Gastrocnemius medialis (tissue), 4 donors: ENCODE results near the gene ASB13.

ENCODE experiments used
- CTCF ChIP-seq, 5 experiments: fragments of 450-650 bp in 3 of 5; fragments of 200-600 bp in 2 of 5; sonication (generic) in 2 of 5; IDR thresholded peaks in 4 of 5; conservative IDR thresholded peaks in 1 of 5; 1 replicate in 4 of 5; 2 replicates in 1 of 5; pipeline ENCODE4 v1.5.1; 2016 to 2019; ENCODE audit warnings: antibody characterized with exemption in 5 of 5, mild to moderate bottlenecking in 3 of 5, moderate library complexity in 3 of 5
- POLR2A ChIP-seq, 2 donors: fragments of 450-650 bp; IDR thresholded peaks; one replicate each; pipeline ENCODE4 v1.6.1; 2017; ENCODE audit warnings: antibody characterized with exemption in 2 of 2, mild to moderate bottlenecking in 2 of 2, moderate library complexity in 2 of 2

GRCh38 chr10:5656737-5657579 is 9.4 kb downstream of the ASB13 start:
- TF ChIP-seq CTCF (IDR thresholded peaks at IDR 0.05 in 4 of 5, conservative IDR thresholded peaks at IDR 0.05 in 1 of 5) (no peak), POLR2A (IDR thresholded peaks at IDR 0.05) (no peak)
